ENCODE data around the gene RAVER2.
"Not testable (repeated sequence)": the region's sequence is repeated elsewhere in the genome, so short reads cannot be mapped to it uniquely, and the experiment has no call there.

RAVER2 gene

DNA sequence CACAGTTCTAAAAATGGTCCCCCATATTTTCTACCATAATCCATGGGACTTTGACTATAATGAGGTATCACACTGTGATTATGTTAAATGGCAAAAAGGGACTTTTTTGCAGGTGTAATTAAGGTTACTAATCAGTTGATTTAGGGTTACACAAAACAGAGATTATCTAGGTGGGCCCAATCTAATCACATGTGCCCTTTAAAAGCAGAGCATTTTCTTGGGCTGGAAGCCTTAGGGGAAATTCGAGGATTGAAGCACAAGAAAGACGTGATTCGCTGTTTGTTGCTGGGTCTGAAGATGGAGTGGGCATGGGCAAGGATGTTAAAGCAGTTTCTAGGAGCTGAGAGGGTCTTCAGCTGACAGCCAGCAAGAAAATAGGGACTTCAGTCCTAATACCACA is 13.4 kb downstream of the RAVER2 start:
- TF ChIP-seq, protein P1, sequence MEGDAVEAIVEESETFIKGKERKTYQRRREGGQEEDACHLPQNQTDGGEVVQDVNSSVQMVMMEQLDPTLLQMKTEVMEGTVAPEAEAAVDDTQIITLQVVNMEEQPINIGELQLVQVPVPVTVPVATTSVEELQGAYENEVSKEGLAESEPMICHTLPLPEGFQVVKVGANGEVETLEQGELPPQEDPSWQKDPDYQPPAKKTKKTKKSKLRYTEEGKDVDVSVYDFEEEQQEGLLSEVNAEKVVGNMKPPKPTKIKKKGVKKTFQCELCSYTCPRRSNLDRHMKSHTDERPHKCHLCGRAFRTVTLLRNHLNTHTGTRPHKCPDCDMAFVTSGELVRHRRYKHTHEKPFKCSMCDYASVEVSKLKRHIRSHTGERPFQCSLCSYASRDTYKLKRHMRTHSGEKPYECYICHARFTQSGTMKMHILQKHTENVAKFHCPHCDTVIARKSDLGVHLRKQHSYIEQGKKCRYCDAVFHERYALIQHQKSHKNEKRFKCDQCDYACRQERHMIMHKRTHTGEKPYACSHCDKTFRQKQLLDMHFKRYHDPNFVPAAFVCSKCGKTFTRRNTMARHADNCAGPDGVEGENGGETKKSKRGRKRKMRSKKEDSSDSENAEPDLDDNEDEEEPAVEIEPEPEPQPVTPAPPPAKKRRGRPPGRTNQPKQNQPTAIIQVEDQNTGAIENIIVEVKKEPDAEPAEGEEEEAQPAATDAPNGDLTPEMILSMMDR (IDR thresholded peaks at IDR 0.05; ENCODE audit: borderline replicate concordance, insufficient read depth, low read depth, low read length), result no peak

DNA sequence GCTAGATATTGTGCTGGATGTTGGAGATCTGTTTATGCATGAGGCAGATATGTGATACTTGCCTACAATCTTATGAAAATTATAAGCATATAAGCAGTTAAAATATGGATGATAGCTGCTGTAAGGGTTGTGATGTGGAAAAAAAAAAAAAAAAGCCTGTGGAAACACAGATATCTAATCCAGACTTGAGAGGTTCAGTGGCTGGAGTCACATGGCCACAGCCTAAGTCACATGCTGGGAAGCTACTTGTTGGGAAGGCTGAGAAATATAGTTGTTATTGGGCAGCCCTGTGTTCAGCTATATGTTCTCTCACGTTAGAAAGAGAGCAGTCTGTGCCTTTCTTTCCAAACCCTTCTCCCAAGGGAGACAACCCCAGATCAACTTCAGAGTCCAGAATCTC is 15.1 kb downstream of the RAVER2 start:
- H3K4me3 ChIP-seq (ENCODE audit: low read depth, low read length), result no peak overlapping the region
- TF ChIP-seq, protein P1 (IDR thresholded peaks at IDR 0.05; ENCODE audit: borderline replicate concordance, insufficient read depth, low read depth, low read length), result no peak

More for the DNA sequence above, 13.4 kb downstream of the RAVER2 start:
- H3K4me3 ChIP-seq (ENCODE audit: low read depth, low read length), result no peak overlapping the region

- H3K4me3 ChIP-seq (ENCODE audit: low read depth, low read length), result no peak overlapping the region
- TF ChIP-seq, protein P1 (IDR thresholded peaks at IDR 0.05; ENCODE audit: borderline replicate concordance, insufficient read depth, low read depth, low read length), result no peak
Observed at GRCh38 chr1:64765012-64765411, 20.1 kb downstream of the RAVER2 start.

GRCh38 chr1:64765826-64766225 is 21.0 kb downstream of the RAVER2 start:
- no peak overlapping the region for H3K4me3 ChIP-seq (ENCODE audit: low read depth, low read length)
- TF ChIP-seq, protein P1 (IDR thresholded peaks at IDR 0.05; ENCODE audit: borderline replicate concordance, insufficient read depth, low read depth, low read length), result no peak

GRCh38 chr1:64766429-64766828 is 21.6 kb downstream of the RAVER2 start:
- no peak overlapping the region for H3K4me3 ChIP-seq (ENCODE audit: low read depth, low read length)
- TF ChIP-seq, protein P1 (IDR thresholded peaks at IDR 0.05; ENCODE audit: borderline replicate concordance, insufficient read depth, low read depth, low read length), result no peak

GRCh38 chr1:64769482-64769881 is 24.6 kb downstream of the RAVER2 start:
- H3K4me3 ChIP-seq (ENCODE audit: low read depth, low read length), result no peak overlapping the region
- TF ChIP-seq, protein P1 (IDR thresholded peaks at IDR 0.05; ENCODE audit: borderline replicate concordance, insufficient read depth, low read depth, low read length), result no peak

- H3K4me3 ChIP-seq (ENCODE audit: low read depth, low read length), result no peak overlapping the region
- TF ChIP-seq, protein P1 (IDR thresholded peaks at IDR 0.05; ENCODE audit: borderline replicate concordance, insufficient read depth, low read depth, low read length), result no peak
Observed at GRCh38 chr1:64769971-64770370, 25.1 kb downstream of the RAVER2 start.

GRCh38 chr1:64773306-64773705 is 28.4 kb downstream of the RAVER2 start:
- H3K4me3 ChIP-seq (ENCODE audit: low read depth, low read length), result not testable (repeated sequence)

All from GM12875 (cell line).